Retinal pigment epithelial cell (primary cell): Measurements from ENCODE around the gene ATG9B.

ENCODE experiments used
- DNase-seq: peaks from one replicate; pipeline ENCODE4 v3.0.0-alpha.2; 2010; ENCODE audit warnings: low read depth
- H3K4me3 ChIP-seq: 2 replicates; pipeline ENCODE4 v1.5.1; 2011; ENCODE audit warnings: mild to moderate bottlenecking, low read length, control low read depth, moderate library complexity
- TF ChIP-seq, protein P1 (sequence below): conservative IDR thresholded peaks from 2 replicates; pipeline ENCODE4 v1.5.1; 2011; ENCODE audit warnings: low read depth, low read length, control low read depth, inconsistent platforms

The ATG9B gene

GRCh38 chr7:150996376-150997074 lies 27.8 kb downstream of the ATG9B start:
- DNase-seq: no peak
- TF ChIP-seq, protein P1, sequence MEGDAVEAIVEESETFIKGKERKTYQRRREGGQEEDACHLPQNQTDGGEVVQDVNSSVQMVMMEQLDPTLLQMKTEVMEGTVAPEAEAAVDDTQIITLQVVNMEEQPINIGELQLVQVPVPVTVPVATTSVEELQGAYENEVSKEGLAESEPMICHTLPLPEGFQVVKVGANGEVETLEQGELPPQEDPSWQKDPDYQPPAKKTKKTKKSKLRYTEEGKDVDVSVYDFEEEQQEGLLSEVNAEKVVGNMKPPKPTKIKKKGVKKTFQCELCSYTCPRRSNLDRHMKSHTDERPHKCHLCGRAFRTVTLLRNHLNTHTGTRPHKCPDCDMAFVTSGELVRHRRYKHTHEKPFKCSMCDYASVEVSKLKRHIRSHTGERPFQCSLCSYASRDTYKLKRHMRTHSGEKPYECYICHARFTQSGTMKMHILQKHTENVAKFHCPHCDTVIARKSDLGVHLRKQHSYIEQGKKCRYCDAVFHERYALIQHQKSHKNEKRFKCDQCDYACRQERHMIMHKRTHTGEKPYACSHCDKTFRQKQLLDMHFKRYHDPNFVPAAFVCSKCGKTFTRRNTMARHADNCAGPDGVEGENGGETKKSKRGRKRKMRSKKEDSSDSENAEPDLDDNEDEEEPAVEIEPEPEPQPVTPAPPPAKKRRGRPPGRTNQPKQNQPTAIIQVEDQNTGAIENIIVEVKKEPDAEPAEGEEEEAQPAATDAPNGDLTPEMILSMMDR: no peak
- no peak overlapping the region for H3K4me3 ChIP-seq

GRCh38 chr7:150994838-150995510 lies 29.3 kb downstream of the ATG9B start:
- TF ChIP-seq, protein P1: no peak
- H3K4me3 ChIP-seq: no peak overlapping the region
- DNase-seq: no peak

GRCh38 chr7:150994141-150994837 lies 30.0 kb downstream of the ATG9B start:
- H3K4me3 ChIP-seq: no peak overlapping the region
- TF ChIP-seq, protein P1: no peak
- no peak for DNase-seq

DNA sequence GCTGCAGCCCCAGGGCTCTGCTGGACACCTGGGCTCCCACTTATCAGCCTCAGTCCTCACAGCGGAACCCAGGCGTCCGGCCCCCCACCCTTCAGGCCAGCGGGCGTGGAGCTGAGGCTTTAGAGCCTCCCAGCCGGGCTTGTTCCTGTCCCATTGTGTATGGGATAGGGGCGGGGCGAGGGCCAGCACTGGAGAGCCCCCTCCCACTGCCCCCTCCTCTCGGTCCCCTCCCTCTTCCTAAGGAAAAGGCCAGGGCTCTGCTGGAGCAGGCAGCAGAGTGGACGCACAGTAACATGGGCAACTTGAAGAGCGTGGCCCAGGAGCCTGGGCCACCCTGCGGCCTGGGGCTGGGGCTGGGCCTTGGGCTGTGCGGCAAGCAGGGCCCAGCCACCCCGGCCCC lies 30.8 kb downstream of the ATG9B start:
- no peak overlapping the region for H3K4me3 ChIP-seq
- TF ChIP-seq, protein P1: no peak
- DNase-seq: no peak

- DNase-seq: no peak
- TF ChIP-seq, protein P1: no peak
- no peak overlapping the region for H3K4me3 ChIP-seq
These were observed 31.4 kb downstream of the ATG9B start for GRCh38 chr7:150992833-150993302.

DNA sequence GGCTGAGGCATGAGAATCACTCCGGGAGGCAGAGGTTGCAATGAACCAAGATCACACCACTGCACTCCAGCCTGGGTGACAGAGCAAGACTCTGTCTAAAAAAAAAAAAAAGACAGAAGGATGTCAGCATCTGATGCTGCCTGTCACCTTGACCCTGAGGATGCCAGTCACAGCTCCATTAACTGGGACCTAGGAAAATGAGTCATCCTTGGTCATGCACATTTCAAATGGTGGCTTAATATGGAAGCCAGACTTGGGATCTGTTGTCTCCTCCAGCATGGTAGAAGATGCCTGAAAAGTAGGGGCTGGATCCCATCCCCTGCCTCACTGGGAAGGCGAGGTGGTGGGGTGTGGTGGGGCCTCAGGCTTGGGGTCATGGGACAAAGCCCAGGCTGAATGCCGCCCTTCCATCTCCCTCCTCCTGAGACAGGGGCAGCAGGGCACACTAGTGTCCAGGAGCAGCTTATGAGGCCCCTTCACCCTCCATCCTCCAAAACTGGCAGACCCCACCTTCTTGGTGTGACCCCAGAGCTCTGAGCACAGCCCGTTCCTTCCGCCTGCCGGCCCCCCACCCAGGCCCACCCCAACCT lies 32.1 kb downstream of the ATG9B start:
- TF ChIP-seq, protein P1: no peak
- no peak for DNase-seq
- no peak overlapping the region for H3K4me3 ChIP-seq
